ENCODE results near the gene DENND1A.

DNA sequence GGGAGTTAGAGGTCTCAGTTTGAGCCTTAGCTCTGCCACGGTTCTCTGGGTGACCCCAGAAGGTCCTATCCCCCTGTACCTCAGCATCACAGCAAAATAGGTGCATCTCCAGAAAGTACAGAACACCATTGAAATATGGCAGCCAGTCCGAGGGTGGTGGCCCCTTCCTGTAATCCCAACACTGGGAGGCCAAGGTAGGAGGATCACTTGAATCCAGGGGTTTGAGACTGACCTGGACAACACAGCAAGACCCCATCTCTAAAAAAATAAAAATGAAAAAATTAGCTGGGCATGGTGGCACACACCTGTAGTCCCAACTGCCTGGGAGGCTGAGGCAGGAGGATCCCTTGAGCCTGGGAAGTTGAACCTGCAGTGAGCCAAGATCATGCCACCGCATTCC is 580.9 kb downstream of the DENND1A start:
- TF ChIP-seq, protein P1, sequence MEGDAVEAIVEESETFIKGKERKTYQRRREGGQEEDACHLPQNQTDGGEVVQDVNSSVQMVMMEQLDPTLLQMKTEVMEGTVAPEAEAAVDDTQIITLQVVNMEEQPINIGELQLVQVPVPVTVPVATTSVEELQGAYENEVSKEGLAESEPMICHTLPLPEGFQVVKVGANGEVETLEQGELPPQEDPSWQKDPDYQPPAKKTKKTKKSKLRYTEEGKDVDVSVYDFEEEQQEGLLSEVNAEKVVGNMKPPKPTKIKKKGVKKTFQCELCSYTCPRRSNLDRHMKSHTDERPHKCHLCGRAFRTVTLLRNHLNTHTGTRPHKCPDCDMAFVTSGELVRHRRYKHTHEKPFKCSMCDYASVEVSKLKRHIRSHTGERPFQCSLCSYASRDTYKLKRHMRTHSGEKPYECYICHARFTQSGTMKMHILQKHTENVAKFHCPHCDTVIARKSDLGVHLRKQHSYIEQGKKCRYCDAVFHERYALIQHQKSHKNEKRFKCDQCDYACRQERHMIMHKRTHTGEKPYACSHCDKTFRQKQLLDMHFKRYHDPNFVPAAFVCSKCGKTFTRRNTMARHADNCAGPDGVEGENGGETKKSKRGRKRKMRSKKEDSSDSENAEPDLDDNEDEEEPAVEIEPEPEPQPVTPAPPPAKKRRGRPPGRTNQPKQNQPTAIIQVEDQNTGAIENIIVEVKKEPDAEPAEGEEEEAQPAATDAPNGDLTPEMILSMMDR (IDR thresholded peaks at IDR 0.05): no peak
- TF ChIP-seq POLR2A (IDR thresholded peaks at IDR 0.05) (no peak), POLR2AphosphoS5 (IDR thresholded peaks at IDR 0.05) (no peak)
